ENCODE results near the gene IFT122.
"Not testable (repeated sequence)": the region's sequence is repeated elsewhere in the genome, so short reads cannot be mapped to it uniquely, and the experiment has no call there.

DNA sequence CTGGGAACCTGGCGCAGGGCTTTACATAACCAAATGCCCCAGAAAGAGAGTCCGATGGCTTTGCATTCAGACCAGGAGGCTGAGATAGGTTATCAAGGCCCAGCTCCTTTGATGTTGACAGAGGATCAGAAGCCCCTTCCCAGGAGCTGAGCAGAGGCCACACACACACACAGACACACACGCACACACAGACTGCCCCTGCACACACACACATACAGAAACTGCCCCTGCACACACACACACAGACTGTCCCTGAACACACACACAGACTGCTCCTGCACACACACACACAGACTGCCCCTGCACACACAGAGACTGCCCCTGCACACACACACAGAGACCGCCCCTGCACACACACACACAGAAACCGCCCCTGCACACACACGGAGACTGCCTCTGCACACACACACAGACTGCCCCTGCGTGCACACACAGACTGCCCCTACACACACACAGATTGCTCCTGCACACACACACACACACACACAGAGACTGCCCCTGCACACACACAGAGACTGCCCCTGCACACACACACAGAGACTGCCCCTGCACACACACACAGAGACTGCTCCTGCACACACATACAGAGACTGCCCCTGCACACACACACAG is 75.9 kb downstream of the IFT122 start:
- TF ChIP-seq CTCF, POLR2A, EP300, POLR2AphosphoS5 (IDR thresholded peaks at IDR 0.05): not testable (repeated sequence)

Data from upper lobe of left lung (tissue), 4 donors.